Measurements from ENCODE around the gene DCBLD1. TPM values are rescaled to one million over a fixed set of nuclear protein-coding genes. Genes with fewer than 3 reads are reported as not detected.
A peak's percentile ranks its signal among the peaks of the same experiment; 100 is the strongest.

Gene DCBLD1
- polyA plus RNA-seq, 1 donor (not counting 4 experiments of a cell fraction or from before 2014, with no cell fraction given): 21.7 TPM

DNA sequence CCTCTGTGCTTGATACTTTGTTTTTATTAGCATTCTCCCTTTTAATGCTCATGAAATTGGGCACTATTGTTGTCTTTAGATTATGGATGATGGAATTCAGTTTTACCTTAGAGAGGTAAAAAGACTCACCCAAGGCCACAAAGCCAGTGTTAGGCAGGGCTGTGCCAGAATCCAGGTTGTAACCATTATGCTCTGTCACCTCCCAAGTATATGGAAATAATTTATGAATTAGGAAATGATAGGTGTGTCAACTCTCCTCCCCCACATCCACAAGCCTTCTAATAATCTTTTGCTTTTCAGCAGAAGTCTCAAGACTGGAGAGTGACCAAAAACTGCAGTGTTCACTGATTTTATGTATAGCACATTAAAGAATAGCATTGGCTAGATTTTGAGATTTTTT, 13.0 kb downstream of the DCBLD1 start:
- peaks cover 64% of the 10 kb centered on the region for H3K79me2 ChIP-seq (ENCODE audit: control insufficient read depth, insufficient read depth, low read length)
- TF ChIP-seq EZH2 (IDR thresholded peaks at IDR 0.05; ENCODE audit: low read length): no peak
- TF ChIP-seq, protein P1, sequence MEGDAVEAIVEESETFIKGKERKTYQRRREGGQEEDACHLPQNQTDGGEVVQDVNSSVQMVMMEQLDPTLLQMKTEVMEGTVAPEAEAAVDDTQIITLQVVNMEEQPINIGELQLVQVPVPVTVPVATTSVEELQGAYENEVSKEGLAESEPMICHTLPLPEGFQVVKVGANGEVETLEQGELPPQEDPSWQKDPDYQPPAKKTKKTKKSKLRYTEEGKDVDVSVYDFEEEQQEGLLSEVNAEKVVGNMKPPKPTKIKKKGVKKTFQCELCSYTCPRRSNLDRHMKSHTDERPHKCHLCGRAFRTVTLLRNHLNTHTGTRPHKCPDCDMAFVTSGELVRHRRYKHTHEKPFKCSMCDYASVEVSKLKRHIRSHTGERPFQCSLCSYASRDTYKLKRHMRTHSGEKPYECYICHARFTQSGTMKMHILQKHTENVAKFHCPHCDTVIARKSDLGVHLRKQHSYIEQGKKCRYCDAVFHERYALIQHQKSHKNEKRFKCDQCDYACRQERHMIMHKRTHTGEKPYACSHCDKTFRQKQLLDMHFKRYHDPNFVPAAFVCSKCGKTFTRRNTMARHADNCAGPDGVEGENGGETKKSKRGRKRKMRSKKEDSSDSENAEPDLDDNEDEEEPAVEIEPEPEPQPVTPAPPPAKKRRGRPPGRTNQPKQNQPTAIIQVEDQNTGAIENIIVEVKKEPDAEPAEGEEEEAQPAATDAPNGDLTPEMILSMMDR (optimal IDR thresholded peaks at IDR 0.05 in 1 of 3, IDR thresholded peaks at IDR 0.05 in 1 of 3, conservative IDR thresholded peaks at IDR 0.05 in 1 of 3; ENCODE audit: extremely low read depth in 1 of 3, insufficient read depth in 2 of 3, low read length in 3 of 3): no peak
- FAIRE-seq (peak; percentile 71), DNase-seq (ENCODE audit: low read depth, low spot score) (no peak)
- no peaks in the 10 kb centered on the region for H3K27me3 ChIP-seq (ENCODE audit: control insufficient read depth, extremely low read depth, insufficient read depth, low read length)
- dilution Hi-C loops (cut with MboI; ENCODE audit: extremely low pct_ligation_motif_present, low sequenced_read_pairs): no loop called here
- no peak overlapping the region for H2AFZ ChIP-seq (ENCODE audit: control insufficient read depth, low read length)
- peak overlapping the region; percentile 79 for H3K4me2 ChIP-seq (ENCODE audit: control insufficient read depth, extremely low read depth, insufficient read depth, low read depth, low read length)
- peak overlapping the region; percentile 45 for H3K9ac ChIP-seq (ENCODE audit: control insufficient read depth, extremely low read depth, insufficient read depth, low read length)
- no peaks in the 10 kb centered on the region for H3K9me1 ChIP-seq (ENCODE audit: control insufficient read depth, extremely low read depth, insufficient read depth, low read length)
- H4K20me1 ChIP-seq (ENCODE audit: control insufficient read depth, extremely low read depth, insufficient read depth, low read length): no peaks in the 10 kb centered on the region
- peak overlapping the region; percentile 97 for H3K27ac ChIP-seq (ENCODE audit: control insufficient read depth, insufficient read depth, low read length)
- peak overlapping the region in 1 of 3 experiments; percentile 12 for H3K4me3 ChIP-seq (ENCODE audit: control insufficient read depth in 2 of 3, extremely low read depth in 1 of 3, insufficient read depth in 2 of 3, low read depth in 1 of 3, low read length in 3 of 3)
- H3K9me3 ChIP-seq (ENCODE audit: control insufficient read depth, low read depth, low read length): no peaks in the 10 kb centered on the region
- H3K4me1 ChIP-seq (ENCODE audit: control insufficient read depth, extremely low read depth, insufficient read depth, low read length): peaks cover 56% of the 10 kb centered on the region
- peaks cover 0 to 4% of the 10 kb centered on the region in 2 experiments for H3K36me3 ChIP-seq (ENCODE audit: control insufficient read depth in 2 of 2, extremely low read depth in 1 of 2, insufficient read depth in 2 of 2, low read length in 2 of 2)

DNA sequence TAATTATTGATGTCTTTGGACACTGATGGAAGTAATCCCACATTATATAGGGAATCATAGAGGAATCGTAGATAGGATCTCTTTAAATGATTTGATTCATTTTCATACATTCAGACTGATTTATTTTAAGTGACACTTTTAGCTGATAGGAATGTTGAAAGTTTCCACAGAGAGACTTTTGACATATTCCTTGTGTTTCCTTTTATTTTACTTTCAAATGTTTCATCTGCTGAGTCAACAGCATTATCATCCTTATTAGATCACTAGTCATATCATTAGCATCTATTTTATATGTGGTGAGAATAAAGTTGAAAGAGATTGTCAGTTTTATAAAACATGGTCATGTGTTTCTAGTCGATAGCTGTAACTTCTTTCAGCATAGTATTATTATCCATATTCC, 13.4 kb downstream of the DCBLD1 start:
- H3K27me3 ChIP-seq (ENCODE audit: control insufficient read depth, extremely low read depth, insufficient read depth, low read length): no peaks in the 10 kb centered on the region
- no peak for TF ChIP-seq EZH2 (IDR thresholded peaks at IDR 0.05; ENCODE audit: low read length)
- TF ChIP-seq, protein P1 (optimal IDR thresholded peaks at IDR 0.05 in 1 of 3, IDR thresholded peaks at IDR 0.05 in 1 of 3, conservative IDR thresholded peaks at IDR 0.05 in 1 of 3; ENCODE audit: extremely low read depth in 1 of 3, insufficient read depth in 2 of 3, low read length in 3 of 3): no peak
- H3K4me1 ChIP-seq (ENCODE audit: control insufficient read depth, extremely low read depth, insufficient read depth, low read length): peaks cover 56% of the 10 kb centered on the region
- dilution Hi-C loops (cut with MboI; ENCODE audit: extremely low pct_ligation_motif_present, low sequenced_read_pairs): no loop called here
- peak; percentile 39 for FAIRE-seq
- H3K27ac ChIP-seq (ENCODE audit: control insufficient read depth, insufficient read depth, low read length): peak overlapping the region; percentile 97
- DNase-seq (ENCODE audit: low read depth, low spot score): no peak
- H3K9me1 ChIP-seq (ENCODE audit: control insufficient read depth, extremely low read depth, insufficient read depth, low read length): no peaks in the 10 kb centered on the region
- H3K9ac ChIP-seq (ENCODE audit: control insufficient read depth, extremely low read depth, insufficient read depth, low read length): peak overlapping the region; percentile 76
- peak overlapping the region; percentile 79 for H3K4me2 ChIP-seq (ENCODE audit: control insufficient read depth, extremely low read depth, insufficient read depth, low read depth, low read length)
- H3K79me2 ChIP-seq (ENCODE audit: control insufficient read depth, insufficient read depth, low read length): peaks cover 61% of the 10 kb centered on the region
- no peak overlapping the region for H2AFZ ChIP-seq (ENCODE audit: control insufficient read depth, low read length)
- peak overlapping the region in 2 of 3 experiments; percentile 12 to 23 for H3K4me3 ChIP-seq (ENCODE audit: control insufficient read depth in 2 of 3, extremely low read depth in 1 of 3, insufficient read depth in 2 of 3, low read depth in 1 of 3, low read length in 3 of 3)
- peaks cover 0 to 4% of the 10 kb centered on the region in 2 experiments for H3K36me3 ChIP-seq (ENCODE audit: control insufficient read depth in 2 of 2, extremely low read depth in 1 of 2, insufficient read depth in 2 of 2, low read length in 2 of 2)
- no peaks in the 10 kb centered on the region for H3K9me3 ChIP-seq (ENCODE audit: control insufficient read depth, low read depth, low read length)
- no peaks in the 10 kb centered on the region for H4K20me1 ChIP-seq (ENCODE audit: control insufficient read depth, extremely low read depth, insufficient read depth, low read length)

Data from keratinocyte (primary cell).